ENCODE results near the gene COL5A1. TPM values are rescaled to one million over a fixed set of nuclear protein-coding genes. Genes with fewer than 3 reads are reported as not detected.

Gene COL5A1
- total and polyA plus RNA-seq, 2 experiments from 2014 or later: 2.5 to 13.1 TPM

DNA sequence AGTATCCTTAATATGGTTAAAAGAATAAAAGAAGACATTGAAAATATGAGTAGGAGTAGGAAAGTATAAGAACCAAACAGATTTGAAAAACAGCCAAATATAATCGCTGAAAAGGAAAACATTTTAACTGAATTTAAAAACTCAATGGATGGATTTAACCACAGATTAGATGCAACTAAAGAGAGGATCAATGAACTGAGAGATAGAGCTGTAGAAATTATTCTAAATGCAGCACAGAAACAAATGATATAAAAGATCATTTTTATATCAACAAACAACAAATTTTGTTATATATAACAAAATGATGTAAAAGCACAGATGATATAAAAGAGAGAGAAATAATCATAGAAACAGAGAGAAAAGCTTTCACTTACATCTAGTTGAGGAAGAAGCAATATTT, 29.3 kb upstream of the COL5A1 start:
- TF ChIP-seq EZH2 (IDR thresholded peaks at IDR 0.05; ENCODE audit: low read depth, unreplicated experiment): no peak
- no peak for TF ChIP-seq JUNB (IDR thresholded peaks at IDR 0.05; ENCODE audit: unreplicated experiment)
- TF ChIP-seq, protein P1, sequence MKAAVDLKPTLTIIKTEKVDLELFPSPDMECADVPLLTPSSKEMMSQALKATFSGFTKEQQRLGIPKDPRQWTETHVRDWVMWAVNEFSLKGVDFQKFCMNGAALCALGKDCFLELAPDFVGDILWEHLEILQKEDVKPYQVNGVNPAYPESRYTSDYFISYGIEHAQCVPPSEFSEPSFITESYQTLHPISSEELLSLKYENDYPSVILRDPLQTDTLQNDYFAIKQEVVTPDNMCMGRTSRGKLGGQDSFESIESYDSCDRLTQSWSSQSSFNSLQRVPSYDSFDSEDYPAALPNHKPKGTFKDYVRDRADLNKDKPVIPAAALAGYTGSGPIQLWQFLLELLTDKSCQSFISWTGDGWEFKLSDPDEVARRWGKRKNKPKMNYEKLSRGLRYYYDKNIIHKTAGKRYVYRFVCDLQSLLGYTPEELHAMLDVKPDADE (IDR thresholded peaks at IDR 0.05): no peak
- TF ChIP-seq, protein P2, sequence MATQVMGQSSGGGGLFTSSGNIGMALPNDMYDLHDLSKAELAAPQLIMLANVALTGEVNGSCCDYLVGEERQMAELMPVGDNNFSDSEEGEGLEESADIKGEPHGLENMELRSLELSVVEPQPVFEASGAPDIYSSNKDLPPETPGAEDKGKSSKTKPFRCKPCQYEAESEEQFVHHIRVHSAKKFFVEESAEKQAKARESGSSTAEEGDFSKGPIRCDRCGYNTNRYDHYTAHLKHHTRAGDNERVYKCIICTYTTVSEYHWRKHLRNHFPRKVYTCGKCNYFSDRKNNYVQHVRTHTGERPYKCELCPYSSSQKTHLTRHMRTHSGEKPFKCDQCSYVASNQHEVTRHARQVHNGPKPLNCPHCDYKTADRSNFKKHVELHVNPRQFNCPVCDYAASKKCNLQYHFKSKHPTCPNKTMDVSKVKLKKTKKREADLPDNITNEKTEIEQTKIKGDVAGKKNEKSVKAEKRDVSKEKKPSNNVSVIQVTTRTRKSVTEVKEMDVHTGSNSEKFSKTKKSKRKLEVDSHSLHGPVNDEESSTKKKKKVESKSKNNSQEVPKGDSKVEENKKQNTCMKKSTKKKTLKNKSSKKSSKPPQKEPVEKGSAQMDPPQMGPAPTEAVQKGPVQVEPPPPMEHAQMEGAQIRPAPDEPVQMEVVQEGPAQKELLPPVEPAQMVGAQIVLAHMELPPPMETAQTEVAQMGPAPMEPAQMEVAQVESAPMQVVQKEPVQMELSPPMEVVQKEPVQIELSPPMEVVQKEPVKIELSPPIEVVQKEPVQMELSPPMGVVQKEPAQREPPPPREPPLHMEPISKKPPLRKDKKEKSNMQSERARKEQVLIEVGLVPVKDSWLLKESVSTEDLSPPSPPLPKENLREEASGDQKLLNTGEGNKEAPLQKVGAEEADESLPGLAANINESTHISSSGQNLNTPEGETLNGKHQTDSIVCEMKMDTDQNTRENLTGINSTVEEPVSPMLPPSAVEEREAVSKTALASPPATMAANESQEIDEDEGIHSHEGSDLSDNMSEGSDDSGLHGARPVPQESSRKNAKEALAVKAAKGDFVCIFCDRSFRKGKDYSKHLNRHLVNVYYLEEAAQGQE (IDR thresholded peaks at IDR 0.05; ENCODE audit: unreplicated experiment): no peak
- TF ChIP-seq, protein P3, sequence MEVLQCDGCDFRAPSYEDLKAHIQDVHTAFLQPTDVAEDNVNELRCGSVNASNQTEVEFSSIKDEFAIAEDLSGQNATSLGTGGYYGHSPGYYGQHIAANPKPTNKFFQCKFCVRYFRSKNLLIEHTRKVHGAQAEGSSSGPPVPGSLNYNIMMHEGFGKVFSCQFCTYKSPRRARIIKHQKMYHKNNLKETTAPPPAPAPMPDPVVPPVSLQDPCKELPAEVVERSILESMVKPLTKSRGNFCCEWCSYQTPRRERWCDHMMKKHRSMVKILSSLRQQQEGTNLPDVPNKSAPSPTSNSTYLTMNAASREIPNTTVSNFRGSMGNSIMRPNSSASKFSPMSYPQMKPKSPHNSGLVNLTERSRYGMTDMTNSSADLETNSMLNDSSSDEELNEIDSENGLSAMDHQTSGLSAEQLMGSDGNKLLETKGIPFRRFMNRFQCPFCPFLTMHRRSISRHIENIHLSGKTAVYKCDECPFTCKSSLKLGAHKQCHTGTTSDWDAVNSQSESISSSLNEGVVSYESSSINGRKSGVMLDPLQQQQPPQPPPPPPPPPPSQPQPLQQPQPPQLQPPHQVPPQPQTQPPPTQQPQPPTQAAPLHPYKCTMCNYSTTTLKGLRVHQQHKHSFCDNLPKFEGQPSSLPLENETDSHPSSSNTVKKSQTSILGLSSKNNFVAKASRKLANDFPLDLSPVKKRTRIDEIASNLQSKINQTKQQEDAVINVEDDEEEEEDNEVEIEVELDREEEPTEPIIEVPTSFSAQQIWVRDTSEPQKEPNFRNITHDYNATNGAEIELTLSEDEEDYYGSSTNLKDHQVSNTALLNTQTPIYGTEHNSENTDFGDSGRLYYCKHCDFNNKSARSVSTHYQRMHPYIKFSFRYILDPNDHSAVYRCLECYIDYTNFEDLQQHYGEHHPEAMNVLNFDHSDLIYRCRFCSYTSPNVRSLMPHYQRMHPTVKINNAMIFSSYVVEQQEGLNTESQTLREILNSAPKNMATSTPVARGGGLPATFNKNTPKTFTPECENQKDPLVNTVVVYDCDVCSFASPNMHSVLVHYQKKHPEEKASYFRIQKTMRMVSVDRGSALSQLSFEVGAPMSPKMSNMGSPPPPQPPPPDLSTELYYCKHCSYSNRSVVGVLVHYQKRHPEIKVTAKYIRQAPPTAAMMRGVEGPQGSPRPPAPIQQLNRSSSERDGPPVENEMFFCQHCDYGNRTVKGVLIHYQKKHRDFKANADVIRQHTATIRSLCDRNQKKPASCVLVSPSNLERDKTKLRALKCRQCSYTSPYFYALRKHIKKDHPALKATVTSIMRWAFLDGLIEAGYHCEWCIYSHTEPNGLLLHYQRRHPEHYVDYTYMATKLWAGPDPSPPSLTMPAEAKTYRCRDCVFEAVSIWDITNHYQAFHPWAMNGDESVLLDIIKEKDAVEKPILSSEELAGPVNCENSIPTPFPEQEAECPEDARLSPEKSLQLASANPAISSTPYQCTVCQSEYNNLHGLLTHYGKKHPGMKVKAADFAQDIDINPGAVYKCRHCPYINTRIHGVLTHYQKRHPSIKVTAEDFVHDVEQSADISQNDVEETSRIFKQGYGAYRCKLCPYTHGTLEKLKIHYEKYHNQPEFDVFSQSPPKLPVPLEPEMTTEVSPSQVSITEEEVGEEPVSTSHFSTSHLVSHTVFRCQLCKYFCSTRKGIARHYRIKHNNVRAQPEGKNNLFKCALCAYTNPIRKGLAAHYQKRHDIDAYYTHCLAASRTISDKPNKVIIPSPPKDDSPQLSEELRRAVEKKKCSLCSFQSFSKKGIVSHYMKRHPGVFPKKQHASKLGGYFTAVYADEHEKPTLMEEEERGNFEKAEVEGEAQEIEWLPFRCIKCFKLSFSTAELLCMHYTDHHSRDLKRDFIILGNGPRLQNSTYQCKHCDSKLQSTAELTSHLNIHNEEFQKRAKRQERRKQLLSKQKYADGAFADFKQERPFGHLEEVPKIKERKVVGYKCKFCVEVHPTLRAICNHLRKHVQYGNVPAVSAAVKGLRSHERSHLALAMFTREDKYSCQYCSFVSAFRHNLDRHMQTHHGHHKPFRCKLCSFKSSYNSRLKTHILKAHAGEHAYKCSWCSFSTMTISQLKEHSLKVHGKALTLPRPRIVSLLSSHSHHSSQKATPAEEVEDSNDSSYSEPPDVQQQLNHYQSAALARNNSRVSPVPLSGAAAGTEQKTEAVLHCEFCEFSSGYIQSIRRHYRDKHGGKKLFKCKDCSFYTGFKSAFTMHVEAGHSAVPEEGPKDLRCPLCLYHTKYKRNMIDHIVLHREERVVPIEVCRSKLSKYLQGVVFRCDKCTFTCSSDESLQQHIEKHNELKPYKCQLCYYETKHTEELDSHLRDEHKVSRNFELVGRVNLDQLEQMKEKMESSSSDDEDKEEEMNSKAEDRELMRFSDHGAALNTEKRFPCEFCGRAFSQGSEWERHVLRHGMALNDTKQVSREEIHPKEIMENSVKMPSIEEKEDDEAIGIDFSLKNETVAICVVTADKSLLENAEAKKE (CRISPR knock-in tag; IDR thresholded peaks at IDR 0.05): no peak
- no peak for TF ChIP-seq CREB1 (CRISPR knock-in tag; IDR thresholded peaks at IDR 0.05; ENCODE audit: low read depth)
- no peak for TF ChIP-seq NANOG (IDR thresholded peaks at IDR 0.05; ENCODE audit: borderline replicate concordance)
- TF ChIP-seq STAT1 (IDR thresholded peaks at IDR 0.05; ENCODE audit: unreplicated experiment): no peak
- Histone ChIP-seq H3K9me2 (ENCODE audit: insufficient read depth) (no peaks in the 10 kb centered on the region), H3K27ac (ENCODE audit: low read depth) (no peak overlapping the region), H3K36me3 (ENCODE audit: insufficient read depth) (no peaks in the 10 kb centered on the region), H3F3A (replicated peaks; ENCODE audit: low read depth) (no peaks in the 10 kb centered on the region), H3K27me3 (ENCODE audit: insufficient read depth) (no peaks in the 10 kb centered on the region), H3K4me2 (no peak overlapping the region), H3K79me2 (replicated peaks; ENCODE audit: insufficient read depth) (no peaks in the 10 kb centered on the region), H2AFZ (no peak overlapping the region), H3K4me1 (ENCODE audit: insufficient read depth) (no peaks in the 10 kb centered on the region), H3K4me3 (no peak overlapping the region), H4K20me1 (replicated peaks; ENCODE audit: insufficient read depth) (no peaks in the 10 kb centered on the region)
- ATAC-seq (no peak), DNase-seq (ENCODE audit: low spot score) (no peak)
- Mint-ChIP-seq H3K27ac (no peak overlapping the region), H3K9me3 (peaks cover 34% of the 10 kb centered on the region), H3K4me1 (no peaks in the 10 kb centered on the region), H3K36me3 (ENCODE audit: low read depth) (peaks cover 10% of the 10 kb centered on the region; the same call in 2 of the 3 replicates), H3K4me3 (no peak overlapping the region), H3K27me3 (ENCODE audit: insufficient read depth, low read depth, poor library complexity) (peaks cover 5% of the 10 kb centered on the region)

Measured in GM23338 (cell line).